HepG2 (cell line): Measurements from ENCODE around the gene CAMSAP1. TPM values are rescaled to one million over a fixed set of nuclear protein-coding genes. Genes with fewer than 3 reads are reported as not detected.

Experiments
- ATAC-seq: fragments of 200-7000 bp; cut with Tn5 transposase; 3 replicates; pipeline ENCODE4 v1.9.1; 2020; ENCODE audit warnings: mild to moderate bottlenecking, moderate library complexity
- BruUV-seq: library from RNA; stranded (reverse); fragments of 400-500 nt; replicated peaks from 2 replicates; lab custom pipeline; 2021; lab: Mats Ljungman, UMichigan
- CTCF ChIA-PET: fragments of 300-600 bp; formaldehyde crosslinking; extraction: SDS; loops from one replicate; lab custom pipeline; 2021; ENCODE audit warnings: low total read pairs, inconsistent platforms, low intra/inter-chr PET ratio; lab: Yijun Ruan, JAX
- POLR2A ChIA-PET: fragments of 350-600 bp; sonication (Branson Sonifier 250); formaldehyde crosslinking; loops from one replicate; lab custom pipeline; 2020; ENCODE audit warnings: antibody characterized with exemption, inconsistent platforms; lab: Yijun Ruan, JAX
- DNase-seq: peaks from one replicate; pipeline ENCODE4 v3.0.0-alpha.2; 2015; ENCODE audit warnings: low spot score
- FAIRE-seq: peaks from 3 replicates; lab custom pipeline; 2011; peaks lifted over from hg19 to GRCh38; lab: Jason Lieb, UNC
- H2AFZ ChIP-seq: one replicate; pipeline ENCODE4 v1.6.1; 2011; ENCODE audit warnings: low read length, inconsistent platforms
- H3K27ac ChIP-seq: fragments of 300-600 bp; 3 replicates; pipeline ENCODE4 v1.8.0; 2011; ENCODE audit warnings: mixed run types, mild to moderate bottlenecking, mixed read lengths, low read length, inconsistent platforms; ENCODE audit not compliant: insufficient read depth; ENCODE audit errors: extremely low read length
- H3K27me3 ChIP-seq, 2 experiments: fragments of 200-600 bp in 1 of 2; 2 replicates in 1 of 2; 3 replicates in 1 of 2; pipeline versions ENCODE4 v1.6.0 to v1.8.0; 2011; ENCODE audit warnings: low read length in 2 of 2, mild to moderate bottlenecking in 2 of 2, moderate library complexity in 2 of 2, inconsistent platforms in 1 of 2; ENCODE audit not compliant: insufficient read depth in 2 of 2, control insufficient read depth in 1 of 2
- H3K36me3 ChIP-seq, 2 experiments: fragments of 200-600 bp in 1 of 2; replicated peaks in 1 of 2; 2 replicates in 1 of 2; 3 replicates in 1 of 2; pipeline versions ENCODE4 v1.5.1 to v1.8.0; 2011; ENCODE audit warnings: low read length in 2 of 2, inconsistent platforms in 1 of 2; ENCODE audit not compliant: insufficient read depth in 2 of 2, control insufficient read depth in 1 of 2
- H3K4me1 ChIP-seq: 2 replicates; pipeline ENCODE4 v1.5.1; 2012; ENCODE audit warnings: low read length, inconsistent platforms; ENCODE audit not compliant: insufficient read depth
- H3K4me2 ChIP-seq: 2 replicates; pipeline ENCODE4 v1.6.0; 2011; ENCODE audit warnings: low read depth, low read length, inconsistent platforms
- H3K4me3 ChIP-seq, 3 experiments: fragments of 200-600 bp in 1 of 3; sonication (generic), shearing (Covaris generic) in 1 of 3; replicated peaks in 1 of 3; 2 replicates each; pipeline ENCODE4 v1.5.1; 2011 to 2016; ENCODE audit warnings: low read length in 3 of 3, inconsistent platforms in 2 of 3, low read depth in 2 of 3, mild to moderate bottlenecking in 2 of 3, control low read depth in 1 of 3, mixed read lengths in 1 of 3; ENCODE audit not compliant: insufficient read depth in 1 of 3
- H3K79me2 ChIP-seq: one replicate; pipeline ENCODE4 v1.6.1; 2011; ENCODE audit warnings: low read length, inconsistent platforms; ENCODE audit not compliant: insufficient read depth
- H3K9ac ChIP-seq: 2 replicates; pipeline ENCODE4 v1.6.0; 2011; ENCODE audit warnings: mild to moderate bottlenecking, low read depth, low read length, inconsistent platforms; ENCODE audit not compliant: insufficient read depth
- H3K9me3 ChIP-seq: 2 replicates; pipeline ENCODE4 v1.5.1; 2012; ENCODE audit warnings: mild to moderate bottlenecking, low read length
- H4K20me1 ChIP-seq: 2 replicates; pipeline ENCODE4 v1.6.0; 2011; ENCODE audit warnings: inconsistent platforms, mild to moderate bottlenecking, low read length, moderate library complexity; ENCODE audit not compliant: insufficient read depth
- DBP ChIP-seq: sonication (generic); formaldehyde crosslinking; IDR thresholded peaks from 2 replicates; pipeline ENCODE4 v1.4.0; 2020; ENCODE audit warnings: missing genetic modification reagents; ENCODE audit errors: not compliant biosample characterization
- EP300 ChIP-seq, 3 experiments: sonication (generic) in 1 of 3; formaldehyde crosslinking in 1 of 3; IDR thresholded peaks; 2 replicates each; pipeline versions ENCODE4 v1.5.1 to v1.6.1; 2011 to 2020; ENCODE audit warnings: low read depth in 2 of 3, low read length in 2 of 3, borderline replicate concordance in 1 of 3, improper control_type of control experiment in 1 of 3, mild to moderate bottlenecking in 1 of 3, missing genetic modification reagents in 1 of 3, moderate library complexity in 1 of 3
- FOSL1 ChIP-seq: sonication (generic); formaldehyde crosslinking; IDR thresholded peaks from 2 replicates; pipeline ENCODE4 v1.9.0; 2021; ENCODE audit warnings: missing genetic modification reagents, borderline replicate concordance
- KAT7 ChIP-seq: IDR thresholded peaks from 2 replicates; pipeline ENCODE4 v1.6.1; 2018; ENCODE audit warnings: borderline replicate concordance, missing compliant biosample characterization
- NFYC ChIP-seq: IDR thresholded peaks from 2 replicates; pipeline ENCODE4 v1.6.1; 2016; ENCODE audit warnings: missing genetic modification reagents, missing compliant biosample characterization
- RXRA ChIP-seq: sonication (generic); formaldehyde crosslinking; IDR thresholded peaks from 2 replicates; pipeline ENCODE4 v1.5.1; 2020; ENCODE audit warnings: missing genetic modification reagents
- STAT5B ChIP-seq: sonication (generic); formaldehyde crosslinking; IDR thresholded peaks from 2 replicates; pipeline ENCODE4 v1.4.0; 2020; ENCODE audit warnings: missing genetic modification reagents
- ZBTB37 ChIP-seq: sonication (generic); formaldehyde crosslinking; IDR thresholded peaks from 2 replicates; pipeline ENCODE4 v1.4.0; 2020; ENCODE audit warnings: mild to moderate bottlenecking, missing genetic modification reagents
- ZBTB39 ChIP-seq: sonication (generic); formaldehyde crosslinking; IDR thresholded peaks from 2 replicates; pipeline ENCODE4 v1.5.0; 2020; ENCODE audit warnings: missing genetic modification reagents
- ZNF317 ChIP-seq: sonication (generic); formaldehyde crosslinking; IDR thresholded peaks from 2 replicates; pipeline ENCODE4 v1.5.0; 2020; ENCODE audit warnings: mild to moderate bottlenecking, missing genetic modification reagents
- ZNF446 ChIP-seq: sonication (generic); formaldehyde crosslinking; IDR thresholded peaks from 2 replicates; pipeline ENCODE4 v1.5.0; 2020; ENCODE audit warnings: mild to moderate bottlenecking, missing genetic modification reagents
- ZNF761 ChIP-seq: sonication (generic); formaldehyde crosslinking; conservative IDR thresholded peaks from 2 replicates; pipeline ENCODE4 v1.4.0; 2020; ENCODE audit warnings: mild to moderate bottlenecking, missing genetic modification reagents
- ZSCAN22 ChIP-seq: sonication (generic); formaldehyde crosslinking; IDR thresholded peaks from 2 replicates; pipeline ENCODE4 v1.4.0; 2020; ENCODE audit warnings: mild to moderate bottlenecking, missing genetic modification reagents
- WGBS: methylation state at CpG from one replicate; pipeline ENCODE4 v1.1.6; 2017; ENCODE audit warnings: low lambda C conversion rate; 5-methylcytosine and 5-hydroxymethylcytosine counted together
- in situ Hi-C: cut with HindIII; loops from 2 replicates; pipeline ENCODE4 v1.10.0; 2017; ENCODE audit warnings: low pct_unique_long_range_greater_than_20kb; ENCODE audit not compliant: extremely low pct_ligation_motif_present
- intact Hi-C: fragments of 100-400 bp; cut with micrococcal nuclease; formaldehyde crosslinking; loops from one replicate; pipeline ENCODE4 v1.10.0; 2022; ENCODE audit not compliant: unreplicated experiment
- polyA plus RNA-seq, 8 experiments: library from polyadenylated mRNA; depleted of rRNA in 3 of 8; stranded (reverse) in 7 of 8; unstranded in 1 of 8; fragments of >200 nt; fragmentation: Illumina TruSeq in 4 of 8; extraction: Trizol in 4 of 8; gene quantifications; 2 replicates each; pipeline versions ENCODE4 v1.2.1 to v1.2.3, GENCODE V29; 2011 to 2016; ENCODE audit warnings: low read depth in 4 of 8, missing spikeins in 1 of 8, mixed read lengths in 1 of 8; ENCODE audit not compliant: insufficient read depth in 1 of 8
- total RNA-seq, 5 experiments: library from RNA; depleted of rRNA; stranded (reverse); fragments of >200 nt; fragmentation: Illumina TruSeq; extraction: Trizol; gene quantifications; 2 replicates each; pipeline ENCODE4 v1.2.3, GENCODE V29; 2016; ENCODE audit warnings: low read depth in 1 of 5
- TF ChIP-seq, protein P1 (sequence below): sonication (generic); formaldehyde crosslinking; IDR thresholded peaks from 2 replicates; pipeline ENCODE4 v1.4.0; 2020; ENCODE audit warnings: missing genetic modification reagents, borderline replicate concordance
- TF ChIP-seq, protein P2 (sequence below): IDR thresholded peaks from 2 replicates; pipeline ENCODE4 v1.6.1; 2016; ENCODE audit warnings: missing genetic modification reagents, missing compliant biosample characterization

The CAMSAP1 gene
- total and polyA plus RNA-seq, 2 of the 13 experiments (the other 11 are each of a cell fraction or from before 2014, with no cell fraction given) = 3.8 to 12.4 TPM

GRCh38 chr9:135779571-135779970 lies 127.8 kb downstream of the CAMSAP1 start:
- ATAC-seq (0 out of 3 replicates have a peak, but pooled peaks have one; percentile 6), DNase-seq (no peak), FAIRE-seq (no peak)
- H2AFZ ChIP-seq = no peak overlapping the region
- in situ Hi-C loops (no loop called here), intact Hi-C loops (no loop called here)
- BruUV-seq = no TSS peak
- no peak overlapping the region for H3K4me3 ChIP-seq
- no peaks in the 10 kb centered on the region for H3K4me1 ChIP-seq
- H4K20me1 ChIP-seq = no peaks in the 10 kb centered on the region
- H3K9ac ChIP-seq = no peak overlapping the region
- H3K27me3 ChIP-seq = peaks cover 21 to 83% of the 10 kb centered on the region in 2 experiments
- 13% methylated on average over 9 of the region's 14 CpGs for WGBS
- no peaks in the 10 kb centered on the region for H3K36me3 ChIP-seq
- no peak overlapping the region for H3K4me2 ChIP-seq
- H3K79me2 ChIP-seq = no peaks in the 10 kb centered on the region
- H3K27ac ChIP-seq = no peak overlapping the region
- ChIA-PET CTCF (no interaction called here), POLR2A (no interaction called here)
- no peaks in the 10 kb centered on the region for H3K9me3 ChIP-seq
- TF ChIP-seq ZNF761 (no peak), RXRA (CRISPR knock-in tag) (no peak), KAT7 (no peak), STAT5B (CRISPR knock-in tag) (no peak), ZNF317 (no peak), ZBTB39 (no peak), ZBTB37 (CRISPR knock-in tag) (no peak), ZNF446 (no peak), ZSCAN22 (CRISPR knock-in tag) (no peak), NFYC (CRISPR knock-in tag) (no peak), EP300 (IDR thresholded peaks at IDR 0.05; ENCODE audit: low read depth in 2 of 2, low read length in 2 of 2) (no peak), EP300 (CRISPR knock-in tag; IDR thresholded peaks at IDR 0.05; ENCODE audit: borderline replicate concordance) (no peak), DBP (CRISPR knock-in tag) (no peak), FOSL1 (no peak)
- TF ChIP-seq, protein P1, sequence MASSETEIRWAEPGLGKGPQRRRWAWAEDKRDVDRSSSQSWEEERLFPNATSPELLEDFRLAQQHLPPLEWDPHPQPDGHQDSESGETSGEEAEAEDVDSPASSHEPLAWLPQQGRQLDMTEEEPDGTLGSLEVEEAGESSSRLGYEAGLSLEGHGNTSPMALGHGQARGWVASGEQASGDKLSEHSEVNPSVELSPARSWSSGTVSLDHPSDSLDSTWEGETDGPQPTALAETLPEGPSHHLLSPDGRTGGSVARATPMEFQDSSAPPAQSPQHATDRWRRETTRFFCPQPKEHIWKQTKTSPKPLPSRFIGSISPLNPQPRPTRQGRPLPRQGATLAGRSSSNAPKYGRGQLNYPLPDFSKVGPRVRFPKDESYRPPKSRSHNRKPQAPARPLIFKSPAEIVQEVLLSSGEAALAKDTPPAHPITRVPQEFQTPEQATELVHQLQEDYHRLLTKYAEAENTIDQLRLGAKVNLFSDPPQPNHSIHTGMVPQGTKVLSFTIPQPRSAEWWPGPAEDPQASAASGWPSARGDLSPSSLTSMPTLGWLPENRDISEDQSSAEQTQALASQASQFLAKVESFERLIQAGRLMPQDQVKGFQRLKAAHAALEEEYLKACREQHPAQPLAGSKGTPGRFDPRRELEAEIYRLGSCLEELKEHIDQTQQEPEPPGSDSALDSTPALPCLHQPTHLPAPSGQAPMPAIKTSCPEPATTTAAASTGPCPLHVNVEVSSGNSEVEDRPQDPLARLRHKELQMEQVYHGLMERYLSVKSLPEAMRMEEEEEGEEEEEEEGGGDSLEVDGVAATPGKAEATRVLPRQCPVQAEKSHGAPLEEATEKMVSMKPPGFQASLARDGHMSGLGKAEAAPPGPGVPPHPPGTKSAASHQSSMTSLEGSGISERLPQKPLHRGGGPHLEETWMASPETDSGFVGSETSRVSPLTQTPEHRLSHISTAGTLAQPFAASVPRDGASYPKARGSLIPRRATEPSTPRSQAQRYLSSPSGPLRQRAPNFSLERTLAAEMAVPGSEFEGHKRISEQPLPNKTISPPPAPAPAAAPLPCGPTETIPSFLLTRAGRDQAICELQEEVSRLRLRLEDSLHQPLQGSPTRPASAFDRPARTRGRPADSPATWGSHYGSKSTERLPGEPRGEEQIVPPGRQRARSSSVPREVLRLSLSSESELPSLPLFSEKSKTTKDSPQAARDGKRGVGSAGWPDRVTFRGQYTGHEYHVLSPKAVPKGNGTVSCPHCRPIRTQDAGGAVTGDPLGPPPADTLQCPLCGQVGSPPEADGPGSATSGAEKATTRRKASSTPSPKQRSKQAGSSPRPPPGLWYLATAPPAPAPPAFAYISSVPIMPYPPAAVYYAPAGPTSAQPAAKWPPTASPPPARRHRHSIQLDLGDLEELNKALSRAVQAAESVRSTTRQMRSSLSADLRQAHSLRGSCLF (CRISPR knock-in tag) = no peak
- TF ChIP-seq, protein P2, sequence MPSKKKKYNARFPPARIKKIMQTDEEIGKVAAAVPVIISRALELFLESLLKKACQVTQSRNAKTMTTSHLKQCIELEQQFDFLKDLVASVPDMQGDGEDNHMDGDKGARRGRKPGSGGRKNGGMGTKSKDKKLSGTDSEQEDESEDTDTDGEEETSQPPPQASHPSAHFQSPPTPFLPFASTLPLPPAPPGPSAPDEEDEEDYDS (CRISPR knock-in tag) = no peak
